ENCODE results near the gene ERLEC1. TPM values are rescaled to one million over a fixed set of nuclear protein-coding genes. Genes with fewer than 3 reads are reported as not detected.
"Not testable (repeated sequence)": the region's sequence is repeated elsewhere in the genome, so short reads cannot be mapped to it uniquely, and the experiment has no call there.

The ERLEC1 gene
- total RNA-seq, 4 donors from 2014 or later: 54.1 to 138 (median 83.2) TPM

- DNase-seq: peak in 1 of 2 donors; percentile 22
- intact Hi-C loops (cut with DNase I): no loop called here
- TF ChIP-seq CTCF (IDR thresholded peaks at IDR 0.05): no peak
- TF ChIP-seq POLR2A (IDR thresholded peaks at IDR 0.05): no peak
- Histone ChIP-seq H3K36me3 (no peaks in the 10 kb centered on the region), H3K4me1 (no peaks in the 10 kb centered on the region), H3K9me3 (no peaks in the 10 kb centered on the region), H3K4me3 (replicated peaks in 1 of 3) (no peak overlapping the region), H3K27me3 (no peaks in the 10 kb centered on the region), H3K27ac (no peak overlapping the region)
- 64 to 79% methylated on average over 2 of the region's 2 CpGs for WGBS, 2 donors
Observed at GRCh38 chr2:53755121-53755520, 31.7 kb upstream of the ERLEC1 start.

GRCh38 chr2:53756644-53757043 lies 30.2 kb upstream of the ERLEC1 start:
- 97 to 98% methylated on average over 15 of the region's 15 CpGs for WGBS, 2 donors
- intact Hi-C loops (cut with DNase I): no loop called here
- no peak for TF ChIP-seq CTCF (IDR thresholded peaks at IDR 0.05)
- no peak for TF ChIP-seq POLR2A (IDR thresholded peaks at IDR 0.05)
- Histone ChIP-seq H3K4me3 (replicated peaks in 1 of 3) (no peak overlapping the region), H3K4me1 (no peaks in the 10 kb centered on the region), H3K36me3 (no peaks in the 10 kb centered on the region), H3K27me3 (no peaks in the 10 kb centered on the region), H3K9me3 (no peaks in the 10 kb centered on the region), H3K27ac (no peak overlapping the region)
- no peak for DNase-seq

GRCh38 chr2:53757206-53757605 lies 29.6 kb upstream of the ERLEC1 start:
- H3K4me1 ChIP-seq; H3K27me3 ChIP-seq; H3K4me3 ChIP-seq (replicated peaks in 1 of 3); H3K27ac ChIP-seq; intact Hi-C loops (cut with DNase I); H3K36me3 ChIP-seq; DNase-seq; H3K9me3 ChIP-seq: not testable (repeated sequence)
- WGBS, 2 donors: 98% methylated on average over 14 of the region's 14 CpGs

- intact Hi-C loops (cut with DNase I): no loop called here
Observed at GRCh38 chr2:53765767-53766166, 21.1 kb upstream of the ERLEC1 start.

GRCh38 chr2:53767405-53768241 lies 19.2 kb upstream of the ERLEC1 start, which contains the start of gene CHAC2:
Gene CHAC2 (plus strand): TSS chr2:53767804. CDS start chr2:53767887, 83 bp downstream.
- Histone ChIP-seq H3K36me3 (peaks cover 0 to 5% of the 10 kb centered on the region in 2 donors), H3K4me3 (replicated peaks in 1 of 3) (peak within 1 kb of the TSS; percentile 47 to 68 (median 59)), H3K27me3 (no peaks in the 10 kb centered on the region), H3K27ac (peak within 1 kb of the TSS; percentile 57 to 83 (median 59)), H3K9me3 (no peaks in the 10 kb centered on the region), H3K4me1 (peaks cover 0 to 4% of the 10 kb centered on the region in 2 donors)
- 0 to 1% methylated on average over 37 to 38 of the region's 46 CpGs for WGBS, 2 donors
- intact Hi-C loops (cut with DNase I): no loop called here
- peak; percentile 85 to 88 for DNase-seq
- TF ChIP-seq CTCF (IDR thresholded peaks at IDR 0.05) (peak in 5 of 6 experiments; percentile 29 to 43 (median 33)), POLR2A (IDR thresholded peaks at IDR 0.05) (peak in 1 of 2 donors; percentile 39)

More at GRCh38 chr2:53765767-53766166, 21.1 kb upstream of the ERLEC1 start:
- H3K4me3 ChIP-seq (replicated peaks in 1 of 3): no peak overlapping the region
- peaks cover 0 to 4% of the 10 kb centered on the region in 2 donors for H3K4me1 ChIP-seq
- TF ChIP-seq POLR2A (IDR thresholded peaks at IDR 0.05) (no peak), CTCF (IDR thresholded peaks at IDR 0.05) (no peak)
- no peaks in the 10 kb centered on the region for H3K27me3 ChIP-seq
- 67 to 78% methylated on average over 1 of the region's 1 CpG for WGBS, 2 donors
- DNase-seq: no peak
- no peaks in the 10 kb centered on the region for H3K9me3 ChIP-seq
- peaks cover 0 to 5% of the 10 kb centered on the region in 2 donors for H3K36me3 ChIP-seq
- H3K27ac ChIP-seq: no peak overlapping the region

Data from thyroid gland (tissue), 4 donors.